Ramos (cell line): ENCODE results near the gene PLS1.

Experiments
- in situ Hi-C: fragments of 300-500 bp; cut with MboI; formaldehyde crosslinking; loops from one replicate; pipeline ENCODE4 v1.14.3; 2022; ENCODE audit warnings: low sequenced_read_pairs; ENCODE audit not compliant: unreplicated experiment

PLS1 gene

GRCh38 chr3:142628801-142629200 lies 32.6 kb downstream of the PLS1 start:
- in situ Hi-C loops: no loop called here

- in situ Hi-C loops: no loop called here
These were observed 36.9 kb downstream of the PLS1 start for GRCh38 chr3:142633073-142633472.

GRCh38 chr3:142636050-142636449 lies 39.9 kb downstream of the PLS1 start:
- in situ Hi-C loops: no loop called here

- in situ Hi-C loops: no loop called here
These were observed 40.5 kb downstream of the PLS1 start for GRCh38 chr3:142636664-142637063.

GRCh38 chr3:142638291-142638690 lies 42.1 kb downstream of the PLS1 start:
- in situ Hi-C loops: no loop called here

- in situ Hi-C loops: no loop called here
These were observed 45.3 kb downstream of the PLS1 start for GRCh38 chr3:142641504-142641903.

GRCh38 chr3:142642956-142643355 lies 46.8 kb downstream of the PLS1 start:
- in situ Hi-C loops: no loop called here

GRCh38 chr3:142644502-142644901 lies 48.3 kb downstream of the PLS1 start:
- in situ Hi-C loops: no loop called here

GRCh38 chr3:142645236-142645793 lies 49.1 kb downstream of the PLS1 start:
- in situ Hi-C loops: no loop called here

GRCh38 chr3:142646020-142646785 lies 50.0 kb downstream of the PLS1 start:
- in situ Hi-C loops: no loop called here

- in situ Hi-C loops: no loop called here
These were observed 51.7 kb downstream of the PLS1 start for GRCh38 chr3:142647856-142648255.

- in situ Hi-C loops: no loop called here
These were observed 52.8 kb downstream of the PLS1 start for GRCh38 chr3:142648950-142649349.

GRCh38 chr3:142650001-142650693 lies 54.0 kb downstream of the PLS1 start:
- in situ Hi-C loops: no loop called here

- in situ Hi-C loops: no loop called here
These were observed 55.5 kb downstream of the PLS1 start for GRCh38 chr3:142651711-142652110.

GRCh38 chr3:142652826-142653292 lies 56.7 kb downstream of the PLS1 start:
- in situ Hi-C loops: no loop called here

GRCh38 chr3:142656575-142656974 lies 60.4 kb downstream of the PLS1 start:
- in situ Hi-C loops: no loop called here

GRCh38 chr3:142657033-142657432 lies 60.8 kb downstream of the PLS1 start:
- in situ Hi-C loops: no loop called here

GRCh38 chr3:142660383-142660782 lies 64.2 kb downstream of the PLS1 start:
- in situ Hi-C loops: no loop called here

- in situ Hi-C loops: no loop called here
These were observed 64.7 kb downstream of the PLS1 start for GRCh38 chr3:142660893-142661292.

GRCh38 chr3:142663865-142664264 lies 67.7 kb downstream of the PLS1 start:
- in situ Hi-C loops: no loop called here

- in situ Hi-C loops: no loop called here
These were observed 68.1 kb downstream of the PLS1 start for GRCh38 chr3:142664311-142664710.
